HG02798 (cell line): ENCODE measurements around the gene SERINC1.
A peak's percentile ranks its signal among the peaks of the same experiment; 100 is the strongest.

ENCODE experiments used
- ATAC-seq: cut with Tn5 transposase; IDR thresholded peaks from one replicate; pipeline ENCODE4 v1.9.1; 2021; ENCODE audit warnings: mild to moderate bottlenecking; ENCODE audit not compliant: unreplicated experiment, poor library complexity

SERINC1 gene

DNA sequence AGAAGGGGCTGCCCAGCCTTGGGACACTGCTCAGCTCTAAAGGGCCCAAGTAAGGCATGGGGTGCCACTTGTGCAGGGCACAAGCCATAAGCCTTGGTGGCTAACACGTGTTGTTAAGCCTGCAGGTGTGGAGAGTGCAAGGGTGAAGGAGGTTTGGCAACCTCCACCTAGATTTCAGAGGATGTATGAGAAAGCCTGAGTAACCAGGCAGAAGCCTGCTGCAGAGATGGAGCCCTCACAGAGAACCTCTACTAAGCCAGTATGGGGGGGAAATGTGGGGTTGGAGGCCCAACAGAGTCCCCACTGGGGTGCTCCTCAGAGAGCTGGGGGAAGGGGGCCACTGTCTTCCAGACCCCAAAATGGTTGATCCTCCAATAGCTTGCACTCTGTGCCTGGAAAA, 32.6 kb downstream of the SERINC1 start:
- no peak for ATAC-seq

DNA sequence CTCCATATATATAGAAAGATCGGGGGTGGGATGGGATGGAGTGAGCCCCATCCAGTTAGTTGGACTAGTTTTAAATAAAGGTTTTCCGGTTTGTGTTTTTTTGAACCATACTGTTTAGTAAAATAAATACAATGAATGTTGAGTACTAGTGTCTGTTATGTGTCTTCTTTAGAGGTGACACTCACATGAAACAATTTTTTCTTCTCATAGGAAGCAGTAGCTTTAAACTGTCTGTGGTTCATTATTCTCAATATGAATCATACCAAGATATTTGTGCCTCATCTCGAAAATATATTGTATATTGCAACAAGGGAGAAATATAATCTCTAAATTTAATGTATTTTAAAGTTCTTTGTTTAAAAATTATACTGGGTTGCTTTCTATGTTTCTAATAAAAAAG, 38.8 kb downstream of the SERINC1 start:
- ATAC-seq: peak; percentile 62

DNA sequence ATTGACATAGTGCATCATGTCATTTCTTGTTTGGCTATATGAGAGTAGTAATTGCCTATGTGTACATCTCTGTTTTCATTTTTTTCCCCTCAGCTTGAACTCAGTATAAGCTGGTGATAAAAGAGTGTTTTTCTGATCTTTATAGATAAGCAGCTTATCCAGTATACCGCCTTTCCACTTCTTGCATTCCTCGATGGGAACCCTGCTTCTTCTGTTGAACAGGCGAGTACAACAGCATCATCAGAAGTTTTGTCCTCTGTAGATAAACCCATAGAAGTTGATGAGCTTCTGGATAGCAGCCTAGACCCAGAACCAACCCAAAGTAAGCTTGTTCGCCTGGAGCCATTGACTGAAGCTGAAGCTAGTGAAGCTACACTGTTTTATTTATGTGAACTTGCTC, 39.8 kb downstream of the SERINC1 start:
- no peak for ATAC-seq

DNA sequence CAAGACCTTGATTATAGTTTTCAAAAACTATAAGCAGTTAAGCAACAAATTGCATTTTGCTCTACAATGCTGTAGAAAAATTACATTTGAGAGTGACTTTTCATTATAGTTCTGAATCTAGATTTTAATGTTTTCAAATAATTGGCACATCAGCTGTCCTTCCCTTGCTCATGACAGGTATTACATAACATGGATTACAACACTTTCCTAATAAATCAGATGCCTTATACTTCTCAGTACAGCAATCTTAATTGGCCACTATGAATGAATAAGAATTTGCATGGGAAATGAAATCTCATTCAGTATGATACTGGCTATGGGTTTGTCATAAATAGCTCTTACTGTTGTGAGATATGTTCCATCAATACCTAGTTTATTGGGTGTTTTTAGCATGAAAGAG, 42.3 kb downstream of the SERINC1 start:
- no peak for ATAC-seq

DNA sequence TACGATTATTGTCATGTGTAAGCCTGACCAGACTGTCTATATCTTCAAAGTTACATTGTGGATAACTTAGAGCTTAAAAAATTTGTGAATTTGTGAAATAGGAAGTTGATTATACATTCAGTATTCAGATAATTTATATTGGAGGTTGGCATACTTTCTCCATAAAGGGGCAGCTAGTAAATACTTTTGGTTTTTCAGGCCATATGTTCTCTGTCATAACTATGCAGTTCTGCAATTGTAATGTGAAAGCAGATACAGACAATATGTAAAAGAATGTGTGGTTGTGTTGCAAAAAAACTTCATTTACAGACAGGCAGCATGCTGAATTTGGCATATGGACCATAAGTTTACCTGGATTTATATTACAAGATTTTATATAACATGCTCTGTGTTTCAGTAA, 42.8 kb downstream of the SERINC1 start:
- no peak for ATAC-seq

DNA sequence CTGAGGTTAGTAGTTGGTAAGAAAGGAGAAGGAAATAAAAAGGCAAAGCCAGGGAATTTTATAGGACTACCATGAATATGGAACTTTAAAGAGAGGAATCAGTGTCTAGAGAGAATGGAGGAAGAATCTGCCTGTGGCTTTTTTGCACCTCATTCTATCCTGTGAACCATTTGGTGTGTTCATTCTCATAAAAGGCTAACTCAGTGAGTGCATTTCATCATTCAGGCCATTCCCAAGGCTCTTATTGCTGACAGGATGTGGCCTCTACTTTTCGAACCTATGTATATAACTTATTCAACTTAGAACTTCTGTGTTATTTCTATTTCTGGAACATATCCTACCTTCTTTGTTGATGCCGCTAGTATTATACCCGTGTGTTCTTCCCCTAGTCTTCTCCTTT, 45.0 kb downstream of the SERINC1 start:
- ATAC-seq: no peak

DNA sequence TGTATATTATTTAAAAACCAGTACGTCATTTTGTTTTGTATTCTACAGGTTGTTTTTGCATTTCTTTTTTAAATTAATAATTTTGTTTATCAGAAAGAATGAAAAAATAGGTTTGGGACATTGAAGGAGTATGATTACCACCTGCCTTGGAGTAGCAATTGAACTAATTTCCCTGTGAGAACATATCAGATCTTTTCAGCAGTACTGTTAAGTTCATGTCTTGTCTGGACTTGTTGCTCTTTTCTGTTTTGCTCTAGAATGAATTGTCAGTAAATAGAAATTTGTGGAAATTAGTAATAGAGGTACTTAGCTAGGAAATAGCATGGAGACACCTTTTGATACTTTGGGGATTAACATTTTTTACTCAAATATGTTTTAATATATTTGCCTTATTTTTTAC, 47.9 kb downstream of the SERINC1 start:
- no peak for ATAC-seq

DNA sequence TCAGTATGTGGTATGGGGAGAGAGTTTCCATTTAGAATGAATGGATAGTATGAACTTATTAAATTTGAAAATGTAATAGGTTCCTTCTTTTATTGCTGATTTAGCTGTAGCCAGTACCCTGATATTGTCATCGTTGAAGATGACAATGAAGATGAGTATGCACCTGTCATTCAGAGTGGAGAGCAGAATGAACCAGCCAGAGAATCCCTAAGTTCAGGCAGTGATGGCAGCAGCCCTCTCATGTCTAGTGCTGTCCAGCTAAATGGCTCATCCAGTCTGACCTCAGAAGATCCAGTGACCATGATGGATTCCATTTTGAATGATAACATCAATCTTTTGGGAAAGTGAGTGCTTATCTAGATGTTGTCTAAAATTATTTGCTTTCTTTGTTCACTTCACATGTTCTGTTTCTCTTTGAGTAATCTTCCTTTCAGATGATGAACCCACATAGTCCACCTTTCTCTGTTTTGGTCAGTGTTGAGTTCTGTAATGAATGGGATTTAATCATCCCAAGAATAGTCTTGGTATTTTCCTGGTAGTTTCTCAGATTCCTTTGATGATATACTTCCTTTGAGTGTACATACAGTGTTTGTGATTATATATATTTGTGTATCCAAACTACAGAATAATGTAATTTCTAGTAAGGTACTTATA, 48.9 kb downstream of the SERINC1 start:
- ATAC-seq: peak; percentile 88

DNA sequence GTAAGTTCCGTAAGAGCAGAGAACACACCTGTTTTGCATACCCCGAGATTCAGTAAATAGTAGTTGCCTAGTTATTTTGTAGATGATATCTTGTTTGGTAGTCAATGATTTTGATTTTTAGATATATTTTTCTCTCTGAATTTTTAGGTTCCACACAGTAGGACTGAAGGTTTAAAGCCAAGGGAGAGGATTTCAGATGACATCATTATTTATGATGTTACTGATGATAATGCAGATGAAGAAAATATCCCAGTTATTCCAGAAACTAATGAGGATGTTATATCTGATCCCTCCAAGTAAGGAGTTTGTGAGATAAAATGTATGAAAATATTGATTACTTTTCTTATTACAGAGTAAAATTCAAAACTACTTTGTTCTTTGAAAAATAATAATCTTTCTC, 49.6 kb downstream of the SERINC1 start:
- ATAC-seq: no peak

DNA sequence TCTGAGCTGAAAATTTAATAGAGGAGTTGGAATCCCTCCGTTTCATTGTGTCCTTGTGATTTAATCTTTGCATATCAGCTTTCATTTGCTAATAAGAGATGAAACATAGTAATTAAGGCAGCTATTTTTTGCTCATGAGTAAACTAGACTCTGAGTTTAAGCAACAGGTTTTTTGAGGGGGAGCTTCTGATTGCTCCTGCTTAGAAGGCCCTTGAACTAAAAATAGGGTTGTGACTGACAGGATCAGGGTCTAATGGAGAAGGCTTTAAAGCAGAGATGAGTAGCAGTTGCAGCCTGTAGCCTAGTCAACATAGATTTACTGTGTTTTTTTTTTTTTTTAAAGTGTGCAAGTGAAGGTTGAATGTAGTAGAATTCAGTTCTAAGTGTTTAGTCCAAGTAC, 54.8 kb downstream of the SERINC1 start:
- no peak for ATAC-seq

DNA sequence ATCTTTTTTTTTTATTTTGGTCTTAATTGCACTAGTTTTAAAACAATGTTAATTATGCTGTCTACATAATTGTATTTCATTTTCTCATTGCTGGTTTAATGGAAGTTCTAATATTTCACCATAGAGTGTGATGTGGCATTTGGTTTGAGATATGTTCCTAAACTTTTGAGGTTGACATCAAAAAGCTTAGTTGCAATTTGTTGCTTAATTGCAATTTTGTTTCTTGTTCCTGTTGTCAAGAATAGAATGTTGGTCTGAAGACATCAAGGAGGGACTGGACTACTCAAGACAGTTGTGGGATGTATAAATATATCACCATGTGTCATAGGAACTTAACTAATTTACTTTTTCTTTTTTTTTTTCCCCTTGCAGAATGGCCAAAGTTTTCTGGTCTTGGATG, 59.6 kb downstream of the SERINC1 start:
- no peak for ATAC-seq

DNA sequence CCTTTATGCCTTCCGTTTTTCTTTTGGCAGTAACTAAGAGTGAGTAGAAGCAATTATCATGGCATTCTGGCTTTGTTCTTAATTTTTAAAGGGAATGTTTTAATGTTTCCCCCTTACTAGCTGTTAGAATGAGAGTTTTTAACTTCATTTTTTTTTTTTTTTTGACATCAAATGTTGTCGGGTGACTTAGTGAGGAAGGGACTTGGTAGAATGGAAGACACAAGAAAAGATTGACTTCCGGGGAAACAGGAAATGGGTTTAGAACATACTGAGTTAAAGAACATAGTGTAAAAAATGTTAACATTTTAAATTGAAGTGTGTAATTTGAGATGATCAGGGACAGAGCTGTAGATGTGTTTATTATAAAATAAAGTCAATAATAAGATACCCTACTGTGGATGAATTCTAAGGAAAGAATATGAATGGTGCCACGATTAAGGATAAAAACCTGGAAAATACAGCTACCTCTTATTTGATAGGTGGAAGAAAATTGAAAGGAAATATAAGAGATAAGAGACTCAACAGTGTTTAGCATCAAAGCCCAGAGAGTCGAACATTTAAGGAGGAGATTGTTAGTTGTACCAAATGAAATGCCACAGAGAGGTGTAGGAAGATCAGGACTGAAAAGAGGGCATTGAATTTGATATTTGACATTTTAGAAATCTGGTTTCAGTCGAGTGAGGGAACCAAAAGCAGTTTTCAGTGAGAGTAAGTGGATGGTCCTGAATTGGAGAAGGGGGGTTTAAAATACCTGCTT, 62.7 kb downstream of the SERINC1 start:
- no peak for ATAC-seq

DNA sequence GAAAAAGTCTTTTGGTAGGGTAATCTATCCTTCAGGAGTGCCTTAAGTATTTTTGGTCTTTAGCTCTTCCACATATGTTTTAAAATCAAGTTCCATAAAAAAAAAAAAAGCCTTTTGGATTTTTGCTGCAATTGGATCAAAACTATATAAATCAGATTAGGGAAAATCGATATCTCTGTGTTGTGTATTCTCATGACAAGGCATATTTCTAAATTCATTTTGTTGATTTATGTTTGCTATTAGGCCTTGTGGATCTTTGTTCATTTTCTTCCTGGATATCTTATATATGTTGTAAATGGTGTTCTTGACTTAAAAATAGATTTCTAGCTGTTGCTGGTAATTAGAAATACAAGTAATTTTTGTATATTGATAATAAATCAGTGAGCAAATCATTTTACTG, 63.4 kb downstream of the SERINC1 start:
- ATAC-seq: no peak

DNA sequence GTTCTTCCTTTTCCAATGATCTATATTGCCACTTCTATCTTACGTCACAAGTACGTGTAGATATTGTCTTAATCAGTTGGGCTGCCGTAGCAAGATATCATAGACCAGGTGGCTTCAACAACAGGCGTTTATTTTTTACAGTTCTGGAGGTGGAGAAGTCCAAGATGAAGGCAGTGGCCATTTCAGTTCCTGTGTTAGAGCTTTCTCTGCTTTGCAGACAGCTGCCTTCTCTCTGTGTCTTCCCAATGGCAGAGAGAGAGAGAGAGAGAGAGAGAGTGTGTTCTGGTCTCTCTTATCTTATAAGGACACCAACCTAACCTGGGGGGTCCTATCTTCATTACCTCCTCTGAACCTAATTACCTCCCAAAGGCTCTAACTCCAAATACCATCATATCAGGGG, 63.9 kb downstream of the SERINC1 start:
- no peak for ATAC-seq

DNA sequence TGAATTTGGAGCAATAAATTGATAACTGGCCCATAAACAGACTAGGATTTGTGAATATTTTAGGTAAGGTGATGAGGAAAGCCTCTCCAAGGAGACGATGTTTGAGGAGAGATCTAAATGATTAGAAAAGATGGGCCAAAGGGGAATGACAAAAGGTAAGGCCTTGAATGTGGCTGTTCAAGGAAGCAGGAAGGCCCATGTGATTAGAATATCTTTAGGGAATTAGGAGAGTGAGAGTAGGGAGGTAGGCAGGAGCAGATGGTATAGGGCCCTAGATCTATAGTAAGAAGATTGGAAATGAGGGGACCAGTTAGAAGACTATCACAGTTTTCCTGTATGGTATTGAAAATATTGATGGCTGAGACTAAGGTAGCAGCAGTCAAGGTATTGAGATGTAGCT, 65.4 kb downstream of the SERINC1 start:
- no peak for ATAC-seq

DNA sequence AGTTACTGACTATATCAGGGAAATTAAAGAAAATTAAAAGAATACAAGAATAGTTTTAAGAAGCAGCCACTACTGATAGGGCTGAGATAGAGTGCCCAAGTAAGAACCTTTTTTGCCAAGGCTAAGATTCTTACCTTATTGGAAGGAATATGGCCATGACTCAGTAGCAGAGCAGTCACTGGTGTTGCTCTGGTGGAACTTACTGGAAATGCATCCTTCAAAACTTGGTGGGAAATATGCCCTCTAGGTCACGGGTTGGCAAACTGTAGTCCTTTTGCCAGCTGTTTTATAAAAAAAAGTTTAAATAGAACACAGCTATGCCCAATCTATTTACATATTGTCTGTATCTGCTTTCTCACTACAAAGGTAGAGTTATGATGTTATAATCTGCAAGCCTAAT, 66.2 kb downstream of the SERINC1 start:
- no peak for ATAC-seq

DNA sequence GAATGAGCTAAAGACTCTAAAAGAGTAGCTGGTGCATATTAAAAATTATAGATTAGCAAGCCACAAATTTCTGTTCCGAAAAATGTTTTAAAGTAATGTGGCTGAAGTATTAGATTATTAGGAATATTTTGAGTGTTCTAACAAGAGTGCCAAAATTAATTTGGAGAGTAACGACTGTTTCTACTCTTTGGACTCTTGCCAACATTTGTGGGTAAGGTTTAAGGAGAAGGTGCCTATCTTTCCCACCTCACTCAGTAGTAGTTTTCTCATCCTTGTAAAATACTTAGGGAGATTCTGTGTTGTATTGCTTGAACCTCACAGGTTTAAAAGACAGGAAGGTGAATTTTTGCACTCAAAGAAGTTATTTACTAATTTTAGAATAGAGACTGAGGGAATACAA, 67.2 kb downstream of the SERINC1 start:
- no peak for ATAC-seq

DNA sequence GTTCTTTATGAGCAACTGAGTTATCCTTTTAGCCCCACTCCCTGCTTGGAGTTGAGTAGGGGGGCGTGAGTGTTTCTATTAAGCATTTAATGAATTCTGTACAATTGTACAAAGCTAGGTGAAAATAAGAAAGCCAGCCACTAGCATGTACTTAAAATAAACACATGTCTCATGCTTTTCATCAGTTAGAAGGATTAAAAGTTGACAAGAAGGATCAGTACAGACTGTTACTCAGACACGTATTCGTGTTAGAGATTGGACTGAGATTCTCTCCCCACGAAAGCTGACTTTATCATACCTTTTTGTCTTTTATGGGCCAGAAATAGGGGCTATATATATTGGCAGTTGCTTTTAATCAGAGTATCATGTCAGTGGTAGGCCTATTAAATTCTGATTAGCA, 70.5 kb downstream of the SERINC1 start:
- ATAC-seq: no peak

DNA sequence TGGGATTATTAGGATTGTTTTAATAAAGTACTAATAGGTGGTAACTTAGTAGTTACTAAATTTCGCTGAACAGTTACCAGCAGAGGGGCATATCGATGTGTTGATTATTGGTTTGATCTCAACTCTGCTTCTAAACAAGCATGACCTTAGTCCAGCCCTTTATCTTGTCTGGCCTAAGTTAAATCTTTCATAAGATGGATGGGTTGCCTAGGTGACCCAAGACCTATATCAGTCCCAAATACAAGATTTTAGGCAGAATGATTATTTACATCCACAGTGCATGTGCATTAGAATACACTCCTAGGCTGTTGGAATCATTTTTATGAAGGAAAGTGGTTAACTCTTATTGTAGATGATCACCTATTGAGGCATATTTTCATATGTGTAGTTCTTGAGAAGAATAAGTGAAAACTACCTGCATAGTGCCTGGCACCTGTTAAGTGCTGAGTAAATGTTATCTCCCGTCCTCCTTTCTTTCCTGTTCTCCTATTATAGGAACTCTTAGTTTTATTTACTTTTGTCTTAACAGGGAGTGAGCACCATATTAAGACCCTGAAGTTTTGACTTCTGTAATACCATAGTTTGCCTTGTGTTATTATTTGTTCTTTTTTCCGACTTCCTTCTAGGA, 71.0 kb downstream of the SERINC1 start:
- no peak for ATAC-seq

DNA sequence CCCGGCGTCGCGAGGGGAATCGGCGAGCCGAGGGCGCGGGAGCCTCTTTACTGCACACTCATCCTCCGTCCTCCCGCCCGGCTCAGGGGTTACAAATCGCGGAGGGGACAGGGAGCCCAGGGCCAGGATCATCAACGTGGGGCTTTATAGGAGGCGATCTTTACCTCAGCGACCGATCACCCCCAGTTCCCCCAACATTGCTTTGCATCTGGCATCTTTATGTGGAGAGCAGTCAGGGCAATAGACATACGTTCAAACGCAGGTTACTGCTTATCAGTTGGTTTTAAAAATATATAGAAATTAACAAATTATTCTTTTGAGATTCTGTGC, 71.5 kb downstream of the SERINC1 start:
- ATAC-seq: no peak

DNA sequence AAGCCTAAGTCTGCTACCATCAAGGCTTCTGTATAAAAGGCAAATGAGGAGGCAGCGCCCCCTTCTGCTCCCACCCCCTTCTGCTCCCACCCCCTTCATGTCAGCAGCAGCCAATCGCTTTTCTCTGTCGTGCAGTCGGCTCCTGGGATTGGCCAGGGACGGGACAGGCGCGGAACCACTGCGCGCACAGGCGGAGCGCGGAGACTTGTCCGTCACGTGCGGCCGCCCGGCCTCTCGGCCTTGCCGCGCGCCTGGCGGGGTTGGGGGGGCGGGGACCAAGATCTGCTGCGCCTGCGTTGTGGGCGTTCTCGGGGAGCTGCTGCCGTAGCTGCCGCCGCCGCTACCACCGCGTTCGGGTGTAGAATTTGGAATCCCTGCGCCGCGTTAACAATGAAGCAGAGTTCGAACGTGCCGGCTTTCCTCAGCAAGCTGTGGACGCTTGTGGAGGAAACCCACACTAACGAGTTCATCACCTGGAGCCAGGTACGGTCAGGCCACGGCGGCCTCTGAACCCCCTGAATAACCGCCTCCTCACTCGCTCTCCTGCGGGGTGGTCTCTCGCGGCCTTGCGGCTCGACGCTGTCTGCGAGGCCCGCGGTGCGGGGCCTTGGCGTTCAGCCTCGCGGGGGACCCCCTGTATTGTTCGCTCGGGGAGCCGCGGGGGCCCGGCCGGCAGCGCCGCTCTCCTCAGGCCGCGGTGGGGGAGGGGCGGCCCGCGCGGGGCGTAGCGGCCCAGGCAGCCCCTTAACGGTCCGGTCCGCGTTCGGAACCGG, 72.1 kb downstream of the SERINC1 start, which contains the start of gene HSF2:
Gene HSF2, plus strand, starts transcription at position 305 of the 773 bp plus-strand sequence. Its CDS starts 86 bp downstream, at position 391.
- peak; percentile 99 for ATAC-seq
